Retina (tissue), 1 donor: ENCODE measurements around the gene INO80E.
A peak's percentile ranks its signal among the peaks of the same experiment; 100 is the strongest.
"Not testable (repeated sequence)": the region's sequence is repeated elsewhere in the genome, so short reads cannot be mapped to it uniquely, and the experiment has no call there.

ENCODE experiments used
- DNase-seq: peaks from one replicate; pipeline ENCODE4 v3.0.0-alpha.2; 2016

The INO80E gene

DNA sequence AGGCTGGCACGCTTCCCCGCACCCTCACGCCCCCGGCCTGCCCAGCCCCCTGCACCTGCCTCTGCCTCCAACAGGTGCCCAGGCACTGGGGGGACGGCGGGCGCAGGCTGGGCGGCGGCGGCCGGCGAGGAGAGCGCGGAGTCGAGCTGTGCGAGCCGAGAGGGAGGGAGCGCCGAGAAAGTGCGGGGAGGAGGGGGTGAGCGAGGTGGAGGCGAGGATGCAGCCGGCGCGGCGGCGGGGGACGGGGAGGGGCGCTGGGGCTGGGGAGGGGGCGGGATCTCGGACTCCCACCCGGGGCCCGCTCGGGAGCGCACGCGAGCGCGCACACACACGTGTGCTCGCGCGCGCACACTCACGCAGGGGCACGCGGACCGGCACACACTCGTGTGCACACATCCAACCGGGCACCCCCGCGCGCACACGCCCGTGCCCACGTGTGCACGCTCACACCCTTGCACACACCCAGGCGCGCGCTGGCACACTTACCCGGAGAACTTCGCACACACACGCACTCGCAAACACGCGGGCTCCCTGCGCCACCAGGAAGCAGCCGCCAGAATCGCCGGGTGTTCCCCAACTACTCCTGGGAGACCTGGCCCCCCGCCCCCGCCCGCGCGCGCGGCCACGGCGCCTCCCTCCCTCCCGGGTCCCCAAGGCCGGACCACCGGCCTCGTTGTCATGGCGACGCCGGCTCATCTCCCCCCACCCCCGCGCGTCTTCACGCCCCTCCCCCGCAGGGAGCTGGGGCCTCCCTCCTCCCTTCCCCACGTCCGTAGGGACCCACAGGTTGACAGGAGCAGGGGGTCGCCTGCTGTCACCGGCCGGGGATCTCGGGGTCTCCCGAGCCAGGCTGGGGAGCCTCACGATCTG lies 15.0 kb downstream of the INO80E start, which contains the start of gene DOC2A:
Gene DOC2A, minus strand, starts transcription at position 184 of the 870 bp plus-strand sequence. CDS start 805 bp downstream, outside the sequence.
- peak; percentile 74 for DNase-seq

DNA sequence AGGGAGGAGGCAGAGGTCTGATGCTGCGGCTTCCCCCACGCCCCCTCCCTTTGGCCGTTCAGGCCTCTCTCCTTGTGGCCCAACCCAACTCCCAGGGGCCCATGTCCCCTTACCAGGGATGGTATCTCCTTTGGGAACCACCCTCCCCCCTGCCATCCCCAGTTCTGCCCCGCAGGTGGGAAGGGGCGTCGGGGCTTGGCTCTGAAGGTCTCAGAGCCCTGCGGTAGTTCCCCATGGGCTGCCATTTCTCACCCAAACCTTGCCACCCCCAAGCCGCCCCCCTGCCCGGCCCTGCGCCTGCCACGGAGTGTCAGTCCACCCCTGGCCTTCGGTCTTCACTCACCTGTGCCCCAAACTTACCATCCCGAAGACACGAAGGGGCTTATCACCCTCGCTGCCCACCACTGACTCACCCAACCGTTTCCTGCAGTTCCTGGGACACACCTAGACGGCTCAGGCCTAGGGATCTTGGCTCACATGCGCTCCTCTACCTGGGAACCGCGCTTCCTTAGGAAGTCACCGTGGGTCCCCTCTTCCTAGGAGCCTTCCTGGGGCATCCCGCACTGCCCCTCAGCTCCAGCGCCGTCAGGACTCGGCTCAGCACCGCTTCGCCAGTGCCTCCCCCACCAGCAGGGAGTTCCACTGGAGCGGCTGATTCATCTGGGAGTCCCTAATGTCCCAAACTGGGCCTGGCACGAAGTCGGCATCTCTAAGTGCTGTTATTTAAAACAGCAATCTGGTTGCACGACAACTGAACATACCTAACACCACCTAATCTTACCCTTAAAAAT lies 15.9 kb downstream of the INO80E start:
- DNase-seq, result peak; percentile 46

DNA sequence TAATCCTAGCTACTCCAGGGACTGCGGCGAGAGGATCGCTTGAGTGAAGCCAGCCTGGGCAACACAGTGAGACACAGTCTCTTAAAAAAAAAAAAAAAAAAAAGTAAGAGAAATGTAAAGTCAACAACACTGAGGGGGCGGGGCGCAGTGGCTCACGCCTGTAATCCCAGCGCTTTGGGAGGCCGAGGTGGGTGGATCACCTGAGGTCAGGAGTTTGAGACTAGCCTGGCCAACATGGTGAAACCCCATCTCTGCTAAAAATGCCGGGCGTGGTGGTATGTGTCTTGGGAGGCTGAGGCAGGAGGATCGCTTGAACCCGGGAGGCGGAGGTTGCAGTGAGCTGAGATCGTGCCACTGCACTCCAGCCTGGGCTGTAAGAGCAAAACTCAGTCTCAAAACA lies 16.6 kb downstream of the INO80E start:
- DNase-seq, result not testable (repeated sequence)

DNA sequence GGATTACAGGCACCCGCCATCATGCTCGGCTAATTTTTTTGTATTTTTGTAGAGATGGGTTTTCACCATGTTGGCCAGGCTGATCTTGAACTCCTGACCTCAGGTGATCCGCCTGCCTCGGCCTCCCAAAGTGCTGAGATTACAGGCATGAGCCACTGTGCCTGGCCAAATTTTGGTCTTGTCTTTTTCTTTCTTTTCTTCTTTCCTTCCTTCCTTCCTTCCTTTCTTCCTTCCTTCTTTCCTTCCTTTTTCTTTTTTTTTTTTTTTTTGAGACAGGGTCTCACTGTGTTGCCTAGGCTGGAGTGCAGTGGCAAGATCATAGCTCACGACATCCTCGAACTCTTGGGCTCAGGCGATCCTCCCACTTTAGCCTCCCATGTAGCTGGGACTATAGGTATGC lies 19.4 kb downstream of the INO80E start:
- DNase-seq, result not testable (repeated sequence)

DNA sequence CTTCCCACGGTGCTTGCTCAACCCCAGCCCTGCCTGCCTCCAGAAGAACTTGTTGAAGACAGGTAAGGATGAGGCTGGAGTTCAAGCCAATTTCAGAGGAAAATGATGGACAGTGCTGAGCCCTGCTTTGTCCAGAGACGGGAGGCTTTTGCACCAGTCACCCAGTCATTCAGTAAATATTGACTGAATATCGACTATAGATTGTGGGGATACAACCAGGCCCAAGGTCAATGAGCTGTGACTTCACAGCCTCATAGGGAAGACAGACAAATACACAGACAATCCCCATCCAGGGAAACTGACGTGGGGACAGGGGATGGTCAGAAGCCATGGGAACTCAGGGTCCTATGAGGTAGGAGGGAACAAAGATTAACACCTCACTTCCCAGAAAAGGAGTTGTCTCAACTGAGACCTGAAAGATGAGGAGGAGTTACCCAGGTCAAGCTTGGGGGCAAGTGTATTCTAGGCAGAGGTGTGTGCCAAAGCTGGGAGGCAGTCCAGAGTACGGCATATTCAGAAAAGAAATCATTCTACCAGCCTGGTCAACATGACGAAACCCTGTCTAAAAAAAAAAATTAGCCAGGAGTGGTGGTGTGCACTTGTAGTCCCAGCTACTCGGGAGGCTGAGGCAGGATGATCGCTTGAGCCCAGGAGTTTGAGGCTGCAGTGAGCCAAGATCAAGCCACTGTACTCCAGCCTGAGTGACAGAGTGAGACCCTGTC lies 20.7 kb downstream of the INO80E start:
- DNase-seq, result no peak

DNA sequence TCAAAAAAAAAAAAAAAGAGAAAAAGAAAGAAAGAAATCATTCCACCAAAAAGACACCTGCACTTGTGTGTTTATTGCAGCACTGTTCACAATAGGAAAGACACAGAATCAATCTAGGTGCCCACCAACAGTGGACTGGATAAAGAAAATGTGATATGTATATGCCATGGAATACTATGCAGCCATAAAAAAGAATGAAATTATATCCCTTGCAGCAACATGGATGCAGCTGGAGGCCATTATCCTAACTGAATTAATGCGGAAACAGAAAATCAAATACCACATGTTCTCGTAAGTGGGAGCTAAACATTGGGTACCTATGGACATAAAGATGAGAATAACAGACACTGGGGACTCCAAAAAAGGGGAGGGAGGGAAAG lies 21.2 kb downstream of the INO80E start:
- DNase-seq, result no peak

DNA sequence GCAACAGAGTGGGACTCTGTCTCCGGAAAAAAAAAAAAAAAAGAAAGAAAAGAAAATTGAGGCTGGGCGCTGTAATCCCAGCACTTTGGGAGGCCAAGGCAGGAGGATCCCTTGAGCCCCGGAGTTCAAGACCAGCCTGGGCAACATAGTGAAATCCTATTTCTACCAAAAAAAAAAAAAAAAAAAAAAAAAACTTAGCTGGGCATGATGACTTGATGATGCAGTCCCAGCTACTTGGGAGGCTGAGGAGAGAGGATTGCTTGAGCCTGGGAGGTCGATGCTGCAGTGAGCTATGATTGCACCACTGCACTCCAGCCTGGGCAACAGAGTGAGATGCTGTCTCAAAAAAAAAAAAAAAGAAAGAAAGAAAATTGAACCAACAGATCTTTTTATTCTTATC lies 21.9 kb downstream of the INO80E start:
- DNase-seq, result not testable (repeated sequence)

DNA sequence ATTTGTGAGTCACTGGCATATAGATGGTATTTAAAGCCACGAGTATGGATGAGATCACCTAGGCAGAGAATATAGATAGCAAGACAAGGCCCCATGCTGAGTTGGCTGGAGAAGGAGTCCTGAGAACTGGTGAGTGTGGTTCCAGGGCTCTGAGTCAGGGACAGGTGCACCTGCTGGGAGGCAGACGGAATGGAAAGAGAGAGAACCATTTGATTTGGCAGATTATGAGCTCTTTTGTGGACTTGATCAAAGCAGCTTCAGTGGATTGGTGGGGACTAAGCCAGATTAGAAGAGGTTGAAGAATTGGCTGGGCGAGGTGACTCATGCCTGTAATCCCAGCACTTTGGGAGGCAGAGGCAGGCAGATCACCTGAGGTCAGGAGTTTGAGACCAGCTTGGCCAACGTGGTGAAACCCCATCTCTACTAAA lies 22.7 kb downstream of the INO80E start:
- no peak for DNase-seq

DNA sequence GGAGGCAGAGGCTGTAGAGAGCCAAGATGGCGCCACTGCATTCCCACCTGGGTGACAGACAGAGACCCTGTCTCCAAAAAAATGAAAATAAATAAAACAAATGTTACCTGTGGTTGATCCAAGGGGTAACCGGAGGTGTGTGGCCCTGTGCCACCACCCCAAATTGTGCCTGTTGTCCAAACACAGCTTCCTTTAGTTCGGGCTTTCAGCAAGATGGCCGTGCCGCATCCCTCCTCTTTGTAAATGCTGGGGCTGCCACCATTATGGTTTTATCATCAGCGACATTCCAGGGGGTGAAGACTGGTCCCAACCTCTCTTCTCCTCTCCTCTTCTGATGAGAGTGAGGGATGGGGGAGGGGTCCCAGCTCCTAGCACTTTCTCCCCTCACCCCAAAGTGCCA lies 26.8 kb downstream of the INO80E start, which contains the start of gene C16orf92:
Gene C16orf92, plus strand, starts transcription at position 312 of the 400 bp plus-strand sequence. CDS start 143 bp downstream, outside the sequence.
- no peak for DNase-seq

DNA sequence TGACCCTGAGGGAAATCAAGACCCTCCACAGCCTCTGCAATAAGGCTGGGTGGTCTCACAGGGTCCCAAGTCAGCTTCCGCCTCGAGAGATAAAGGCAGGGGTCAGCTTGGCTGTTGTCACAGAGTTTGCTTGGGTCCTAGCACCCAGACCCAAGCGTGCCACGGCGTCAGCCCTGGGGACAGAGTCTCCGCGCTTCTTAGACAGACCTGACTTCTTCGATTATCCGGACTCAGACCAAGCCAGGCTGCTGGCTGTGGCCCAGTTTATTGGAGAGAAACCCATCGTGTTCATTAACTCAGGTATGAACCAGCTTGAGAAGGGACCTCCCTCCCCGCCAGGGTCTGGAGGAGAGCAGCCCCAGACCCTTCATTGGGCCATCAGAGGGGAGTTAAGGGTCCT lies 27.5 kb downstream of the INO80E start:
- no peak for DNase-seq

DNA sequence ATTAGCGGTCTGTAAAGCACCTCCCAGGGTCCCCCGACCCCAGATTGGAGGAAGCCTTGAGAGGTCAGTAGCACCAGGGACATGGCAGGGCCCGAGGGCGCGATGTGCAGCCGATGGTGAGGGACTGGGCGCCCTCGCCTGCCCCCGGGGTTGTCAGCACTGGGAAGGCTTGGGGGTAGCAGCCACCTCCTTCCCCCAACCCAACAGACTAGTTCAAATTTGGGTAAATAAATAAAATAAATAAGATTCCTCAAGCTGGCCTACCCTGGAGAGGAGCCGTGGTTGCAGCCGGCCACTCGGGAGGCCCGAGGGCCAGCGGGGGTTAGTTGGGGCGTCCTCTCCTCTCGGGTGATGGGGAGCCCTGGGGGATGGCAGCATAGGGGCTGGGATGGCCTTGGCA lies 28.4 kb downstream of the INO80E start:
- DNase-seq, result no peak

DNA sequence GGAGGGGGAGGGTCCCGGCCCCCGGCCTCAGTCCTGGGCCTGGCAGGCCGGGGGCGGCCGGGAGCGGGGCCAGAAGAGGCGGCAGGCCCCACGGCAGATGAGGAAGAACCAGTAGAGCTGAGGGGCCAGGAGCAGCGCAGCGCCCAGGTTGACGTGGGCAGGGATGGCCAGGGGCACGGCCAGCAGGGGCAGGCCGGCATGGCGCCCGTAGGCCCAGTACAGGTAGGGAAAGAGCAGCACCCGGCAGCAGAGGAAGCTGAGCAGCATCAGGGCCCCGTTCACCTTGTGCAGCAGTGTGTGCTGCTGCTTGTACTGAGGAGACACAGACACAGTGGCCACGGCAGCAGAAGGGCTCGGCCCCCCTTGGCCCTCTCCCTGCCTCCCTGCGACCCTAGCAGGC lies 29.1 kb downstream of the INO80E start:
- no peak for DNase-seq

DNA sequence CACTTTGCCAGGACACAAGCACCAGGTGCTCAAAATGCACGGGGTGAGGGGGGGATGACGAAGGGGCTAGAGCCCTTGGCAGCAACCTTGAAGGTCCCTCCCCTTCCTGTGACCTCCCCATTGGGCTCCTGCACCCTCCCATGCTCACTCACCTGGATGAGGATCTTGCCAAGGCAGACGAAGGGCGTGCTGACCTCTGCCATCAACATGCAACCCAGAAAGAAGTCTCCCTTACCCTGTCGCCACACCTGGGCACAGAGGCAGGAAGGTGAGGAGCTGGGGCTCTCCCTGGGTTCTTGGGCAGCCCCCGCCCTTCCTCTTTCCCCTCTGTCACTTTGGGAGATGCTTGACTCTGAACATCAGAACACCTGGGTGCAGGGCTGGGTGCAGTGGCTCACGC lies 29.5 kb downstream of the INO80E start:
- no peak for DNase-seq

DNA sequence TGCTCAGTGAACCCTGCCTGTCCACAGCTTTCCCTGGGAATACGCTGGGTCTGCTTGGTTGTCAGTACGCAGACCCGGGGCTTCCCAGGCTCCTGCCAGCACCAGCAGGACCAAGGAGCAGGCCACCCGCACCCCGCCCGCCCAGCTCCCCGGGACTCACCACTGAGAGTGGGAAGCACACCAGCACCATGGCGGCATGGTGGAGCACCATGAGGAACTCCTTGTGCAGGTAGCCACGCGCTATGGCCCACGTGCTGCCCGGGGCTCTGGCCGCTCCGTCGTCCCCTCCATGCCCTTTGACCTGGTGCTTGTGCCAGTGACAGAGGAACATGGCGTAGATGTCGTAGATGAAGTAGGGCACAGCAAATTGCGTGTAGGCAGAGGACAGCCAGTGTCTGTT lies 30.4 kb downstream of the INO80E start:
- DNase-seq, result no peak

DNA sequence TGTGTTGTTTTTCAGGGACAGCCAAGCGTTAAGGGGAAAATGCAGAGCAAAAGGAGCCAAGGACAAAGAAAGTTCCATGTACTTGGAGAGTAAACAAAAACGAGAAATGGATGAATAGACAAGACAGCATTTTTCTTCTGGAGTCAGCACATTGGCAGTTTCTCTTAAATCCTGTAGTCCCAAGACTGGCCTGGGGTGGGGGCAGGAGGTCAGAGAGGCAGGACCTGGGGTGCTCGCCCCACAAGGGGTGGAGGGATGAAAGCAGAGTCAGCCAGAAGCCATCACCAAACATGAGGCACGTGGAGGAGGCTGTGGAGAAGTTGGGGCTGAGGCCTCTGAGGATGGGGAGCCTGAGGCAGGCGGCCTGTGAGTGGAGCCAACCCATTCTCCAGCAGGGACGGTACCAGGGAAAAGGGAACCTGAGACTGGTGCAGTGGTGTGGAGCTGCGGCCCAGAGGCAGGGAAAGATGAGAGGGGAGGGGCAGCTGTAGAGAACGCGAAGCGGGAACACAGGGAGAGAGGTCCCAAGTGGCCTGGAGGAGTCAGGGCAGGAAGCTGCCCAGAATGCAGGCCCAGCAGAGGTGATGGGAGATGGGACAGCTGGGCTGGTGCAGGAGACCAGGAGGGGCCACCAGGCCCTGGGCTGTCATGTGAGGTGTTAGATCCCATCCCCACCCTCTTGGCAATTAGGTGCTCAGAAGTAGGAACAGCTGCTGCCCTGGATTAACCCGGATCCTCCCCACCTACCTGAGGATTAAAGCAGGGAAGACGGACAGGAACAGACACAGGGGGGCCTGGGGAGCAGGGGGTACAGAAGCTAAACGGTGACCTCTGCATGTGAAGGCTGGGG lies 31.8 kb downstream of the INO80E start:
- DNase-seq, result no peak

DNA sequence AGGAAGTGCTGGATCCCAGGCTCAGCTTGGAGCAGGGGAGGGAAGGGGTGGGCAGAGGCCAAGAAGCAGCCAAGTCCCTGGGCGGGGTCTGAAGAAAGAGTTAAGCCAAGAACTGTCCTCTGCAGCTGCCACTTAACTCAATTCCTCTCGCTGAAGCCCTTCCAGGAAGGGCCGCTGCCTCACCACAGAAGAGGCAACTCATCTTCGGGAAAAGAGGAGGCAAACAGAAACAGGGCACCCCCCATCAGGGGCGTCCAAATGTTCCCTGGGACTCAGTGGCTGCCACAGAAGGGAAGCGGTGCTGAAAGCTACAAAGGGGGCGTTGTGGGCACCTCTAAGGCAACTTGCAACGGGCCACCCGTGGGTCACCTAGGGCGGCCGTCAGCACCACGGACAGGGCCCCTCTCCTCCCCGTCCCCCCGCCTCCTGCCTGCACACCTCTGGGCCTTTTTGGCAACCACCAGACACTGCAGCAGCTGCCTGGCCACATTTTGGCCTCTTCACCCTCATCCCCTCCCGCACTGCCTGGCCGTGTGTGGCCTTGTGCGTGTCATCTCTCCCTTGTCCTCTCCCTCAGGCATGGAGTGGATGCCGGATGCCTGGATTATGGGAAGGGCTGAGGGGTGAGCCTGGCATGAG lies 32.5 kb downstream of the INO80E start:
- DNase-seq, result peak; percentile 52

DNA sequence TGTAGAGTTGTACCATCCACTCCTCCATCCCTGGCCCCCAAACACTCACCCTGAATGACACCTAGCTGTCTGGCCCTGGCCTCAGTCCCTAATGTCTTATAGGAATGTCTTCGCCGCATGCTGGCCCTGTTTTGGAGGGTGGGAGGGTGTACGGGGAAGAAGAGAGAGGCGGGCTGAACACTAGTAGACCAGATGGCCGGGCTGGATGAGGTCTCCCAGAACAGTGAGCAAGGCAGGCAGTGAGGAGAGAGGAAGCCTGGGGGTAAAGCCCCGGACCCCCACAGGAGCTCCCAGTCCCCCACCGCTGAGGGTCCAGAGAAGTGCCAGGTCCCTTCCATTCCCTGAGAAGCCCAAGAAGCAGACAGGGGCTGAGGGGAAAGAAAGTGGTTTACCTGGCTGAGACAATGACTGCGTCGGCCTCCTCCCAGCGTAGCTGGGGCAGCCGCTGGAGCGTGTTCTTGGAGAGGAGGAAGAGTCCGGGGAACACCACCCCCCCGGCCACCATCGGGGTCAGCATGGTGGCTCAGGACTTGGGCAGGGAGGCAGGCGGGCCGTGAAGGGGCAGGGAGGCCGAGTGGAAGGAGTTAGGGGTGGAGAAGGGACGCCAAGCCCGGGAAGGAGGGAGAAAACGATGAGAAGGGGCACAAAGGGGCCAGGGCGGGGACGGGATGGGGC lies 34.1 kb downstream of the INO80E start:
- DNase-seq, result no peak

DNA sequence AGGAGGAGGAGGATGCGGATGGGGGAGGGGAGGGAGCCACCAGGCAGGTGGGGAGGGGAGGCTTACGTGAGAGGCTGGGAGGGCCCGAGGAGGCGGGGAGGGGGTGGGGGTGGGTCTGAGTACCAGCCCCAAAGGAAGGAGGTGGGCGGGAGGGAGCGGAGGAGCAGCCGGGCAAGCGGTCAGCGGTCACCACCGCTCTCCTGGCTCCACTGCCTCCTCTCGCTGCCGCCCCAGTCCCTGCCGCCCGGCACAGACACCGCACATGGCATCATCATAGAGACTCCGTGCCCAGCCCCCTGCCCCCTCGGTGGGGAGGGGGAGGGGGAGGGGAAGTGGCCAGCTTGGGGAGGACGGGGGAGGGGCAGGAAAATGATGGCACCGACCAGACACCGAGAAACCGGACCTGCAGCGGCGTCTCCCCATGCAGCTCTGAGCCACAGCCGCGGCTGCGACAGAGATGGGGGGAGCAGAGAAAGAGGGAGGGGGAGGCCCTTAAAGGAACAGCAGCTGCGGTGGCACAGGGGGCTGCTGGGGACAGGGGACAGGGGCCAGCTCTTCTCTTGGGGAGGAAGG lies 34.9 kb downstream of the INO80E start, which contains the start of gene TLCD3B:
Gene TLCD3B, minus strand, starts transcription at position 431 of the 573 bp plus-strand sequence. CDS start 744 bp downstream, outside the sequence.
- DNase-seq, result no peak

DNA sequence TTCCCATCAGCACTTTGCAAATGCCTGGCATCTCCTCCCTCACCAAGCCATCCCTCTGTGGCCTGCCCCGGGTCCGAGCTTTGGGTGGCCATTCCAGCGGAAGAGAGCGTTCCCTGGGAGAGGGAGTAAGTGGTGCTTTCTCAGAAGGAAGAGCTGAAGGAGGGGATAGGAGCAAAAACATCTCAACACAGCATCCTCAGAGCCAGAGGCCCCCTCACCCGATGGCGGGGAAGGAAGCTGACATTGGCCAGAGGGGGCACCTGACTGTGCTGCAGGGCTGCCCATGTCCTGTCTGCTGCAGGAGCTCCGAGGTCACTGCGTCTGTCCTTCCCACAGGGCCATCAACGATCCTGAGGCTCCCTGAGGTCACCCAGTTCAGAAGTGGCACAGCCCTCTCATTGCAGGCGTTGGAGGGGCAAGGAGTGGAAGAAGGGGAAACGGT lies 35.5 kb downstream of the INO80E start:
- no peak for DNase-seq

DNA sequence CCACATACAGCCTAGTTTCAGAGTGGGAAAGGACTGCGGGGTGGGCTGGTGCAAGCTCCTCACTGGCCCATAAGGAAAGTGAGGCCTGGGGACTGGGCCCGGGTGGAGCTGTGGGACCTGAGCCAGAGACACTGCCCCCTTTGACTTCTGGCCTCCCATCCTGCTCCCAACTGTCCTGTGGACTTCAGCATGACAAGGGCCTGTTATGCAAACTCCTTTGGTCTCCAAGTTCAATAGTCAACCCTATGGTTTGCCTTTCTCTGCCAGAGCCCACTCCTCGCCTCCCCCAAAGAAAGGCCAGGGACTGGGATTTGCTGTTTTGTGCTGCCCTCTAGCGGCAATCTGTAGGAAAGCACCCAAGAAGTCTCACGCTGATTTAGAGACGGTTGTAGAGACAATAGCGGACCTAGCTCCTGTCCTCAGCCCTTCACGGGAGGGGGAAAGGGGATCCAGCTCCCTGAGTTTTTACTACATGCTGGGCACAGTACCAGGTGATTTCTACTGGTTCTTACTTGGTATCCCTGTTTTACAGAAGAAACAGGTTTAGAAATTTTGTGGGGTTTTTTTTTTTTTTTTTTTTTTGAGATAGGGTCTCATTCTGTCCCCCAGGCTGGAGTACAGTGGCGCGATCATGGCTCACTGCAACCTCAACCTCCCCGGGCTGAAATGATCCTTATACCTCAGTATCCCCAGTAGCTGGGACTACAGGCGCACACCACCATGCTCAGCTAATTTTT lies 36.2 kb downstream of the INO80E start:
- DNase-seq, result peak; percentile 88
